Aorta (tissue), 5 donors: ENCODE results near the gene EIF3CL. TPM values are rescaled to one million over a fixed set of nuclear protein-coding genes. Genes with fewer than 3 reads are reported as not detected.
A peak's percentile ranks its signal among the peaks of the same experiment; 100 is the strongest.
"Not testable (repeated sequence)": the region's sequence is repeated elsewhere in the genome, so short reads cannot be mapped to it uniquely, and the experiment has no call there.

Source experiments
- ATAC-seq: fragments of 200-7000 bp; cut with Tn5 transposase; one replicate; pipeline ENCODE4 v1.9.1; 2022; ENCODE audit warnings: moderate library complexity; ENCODE audit not compliant: low FRiP score
- DNase-seq, 2 donors: peaks; one replicate each; pipeline ENCODE4 v3.0.0-alpha.2; 2020
- H3K27ac ChIP-seq, 2 donors: one replicate each; pipeline ENCODE4 v1.5.1; 2013; ENCODE audit warnings: low read length in 2 of 2, mild to moderate bottlenecking in 2 of 2, moderate library complexity in 2 of 2, control low read depth in 1 of 2, inconsistent platforms in 1 of 2, low read depth in 1 of 2
- H3K27me3 ChIP-seq, 2 donors: one replicate each; pipeline ENCODE4 v1.6.1; 2013; ENCODE audit warnings: control low read depth in 1 of 2, low read length in 1 of 2, mild to moderate bottlenecking in 1 of 2, moderate library complexity in 1 of 2; ENCODE audit not compliant: insufficient read depth in 2 of 2, control insufficient read depth in 1 of 2
- H3K36me3 ChIP-seq, 2 donors: one replicate each; pipeline ENCODE4 v1.6.1; 2013; ENCODE audit warnings: control low read depth in 1 of 2, low read length in 1 of 2, mild to moderate bottlenecking in 1 of 2; ENCODE audit not compliant: insufficient read depth in 2 of 2, control insufficient read depth in 1 of 2
- H3K4me1 ChIP-seq, 2 donors: one replicate each; pipeline ENCODE4 v1.6.1; 2013; ENCODE audit warnings: low read length in 2 of 2, control low read depth in 1 of 2, mild to moderate bottlenecking in 1 of 2, moderate library complexity in 1 of 2; ENCODE audit not compliant: insufficient read depth in 2 of 2, control insufficient read depth in 1 of 2
- H3K4me3 ChIP-seq, 2 donors: one replicate each; pipeline ENCODE4 v1.5.1; 2013; ENCODE audit warnings: low read length in 2 of 2, control low read depth in 1 of 2, mild to moderate bottlenecking in 1 of 2
- H3K9me3 ChIP-seq: one replicate; pipeline ENCODE4 v1.6.1; 2013; ENCODE audit warnings: mild to moderate bottlenecking, low read length; ENCODE audit not compliant: control insufficient read depth
- WGBS, 2 donors: extraction: QIAGEN DNeasy Blood & Tissue Kit; methylation state at CpG; one replicate each; pipeline ENCODE4 v1.1.7; 2013; 5-methylcytosine and 5-hydroxymethylcytosine counted together
- intact Hi-C, 2 donors: fragments of 100-400 bp; cut with DNase I; formaldehyde crosslinking; loops; one replicate each; pipeline versions ENCODE4 v1.14.2 to v1.15.0; 2022
- long read RNA-seq, 2 donors: library from polyadenylated mRNA; unstranded; transcript quantifications; one replicate each; pipeline ENCODE4 v2.0.0, GENCODE V29; 2020 to 2021
- polyA plus RNA-seq, 2 donors: library from polyadenylated mRNA; stranded (reverse); fragments of 200-250 nt; gene quantifications; one replicate each; pipeline ENCODE4 v1.2.3, GENCODE V29; 2013
- total RNA-seq, 2 donors: library from RNA; stranded (reverse); fragmentation: NEBNext Ultra II Directional; extraction: Animal tissue kit (Norgen Biotek cat#: 25700); gene quantifications; one replicate each; pipeline ENCODE4 v1.2.1, GENCODE V29; 2021
- donor health status: healthy with polysubstance abuse.
- donor health status: Bipolar disorder and iron deficiency.
- donor health status: DM: no; HTN: no; CAD: no.
- donor health status: DM: no; HTN: no; CAD: no.
- donor health status: DM: yes; HTN: yes; CAD: no.

The EIF3CL gene, protein sequence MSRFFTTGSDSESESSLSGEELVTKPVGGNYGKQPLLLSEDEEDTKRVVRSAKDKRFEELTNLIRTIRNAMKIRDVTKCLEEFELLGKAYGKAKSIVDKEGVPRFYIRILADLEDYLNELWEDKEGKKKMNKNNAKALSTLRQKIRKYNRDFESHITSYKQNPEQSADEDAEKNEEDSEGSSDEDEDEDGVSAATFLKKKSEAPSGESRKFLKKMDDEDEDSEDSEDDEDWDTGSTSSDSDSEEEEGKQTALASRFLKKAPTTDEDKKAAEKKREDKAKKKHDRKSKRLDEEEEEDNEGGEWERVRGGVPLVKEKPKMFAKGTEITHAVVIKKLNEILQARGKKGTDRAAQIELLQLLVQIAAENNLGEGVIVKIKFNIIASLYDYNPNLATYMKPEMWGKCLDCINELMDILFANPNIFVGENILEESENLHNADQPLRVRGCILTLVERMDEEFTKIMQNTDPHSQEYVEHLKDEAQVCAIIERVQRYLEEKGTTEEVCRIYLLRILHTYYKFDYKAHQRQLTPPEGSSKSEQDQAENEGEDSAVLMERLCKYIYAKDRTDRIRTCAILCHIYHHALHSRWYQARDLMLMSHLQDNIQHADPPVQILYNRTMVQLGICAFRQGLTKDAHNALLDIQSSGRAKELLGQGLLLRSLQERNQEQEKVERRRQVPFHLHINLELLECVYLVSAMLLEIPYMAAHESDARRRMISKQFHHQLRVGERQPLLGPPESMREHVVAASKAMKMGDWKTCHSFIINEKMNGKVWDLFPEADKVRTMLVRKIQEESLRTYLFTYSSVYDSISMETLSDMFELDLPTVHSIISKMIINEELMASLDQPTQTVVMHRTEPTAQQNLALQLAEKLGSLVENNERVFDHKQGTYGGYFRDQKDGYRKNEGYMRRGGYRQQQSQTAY
- total RNA-seq (10 to 100 TPM; 62.6 to 88.0 TPM), polyA plus RNA-seq (10 to 100 TPM; 40.7 to 41.6 TPM)
- long read RNA-seq, donor 1, transcript EIF3CL-201 (21 exons, 3,085 nt) = major isoform, 16 of 94 reads
- long read RNA-seq, donor 1, partial matches to known transcripts = 73 of 94 reads
- long read RNA-seq, donor 1, other reads (novel, unspliced or antisense) = 5 of 94 reads
- long read RNA-seq, donor 2, partial matches to known transcripts = 22 of 27 reads
- long read RNA-seq, donor 2, other reads (novel, unspliced or antisense) = 2 of 27 reads

DNA sequence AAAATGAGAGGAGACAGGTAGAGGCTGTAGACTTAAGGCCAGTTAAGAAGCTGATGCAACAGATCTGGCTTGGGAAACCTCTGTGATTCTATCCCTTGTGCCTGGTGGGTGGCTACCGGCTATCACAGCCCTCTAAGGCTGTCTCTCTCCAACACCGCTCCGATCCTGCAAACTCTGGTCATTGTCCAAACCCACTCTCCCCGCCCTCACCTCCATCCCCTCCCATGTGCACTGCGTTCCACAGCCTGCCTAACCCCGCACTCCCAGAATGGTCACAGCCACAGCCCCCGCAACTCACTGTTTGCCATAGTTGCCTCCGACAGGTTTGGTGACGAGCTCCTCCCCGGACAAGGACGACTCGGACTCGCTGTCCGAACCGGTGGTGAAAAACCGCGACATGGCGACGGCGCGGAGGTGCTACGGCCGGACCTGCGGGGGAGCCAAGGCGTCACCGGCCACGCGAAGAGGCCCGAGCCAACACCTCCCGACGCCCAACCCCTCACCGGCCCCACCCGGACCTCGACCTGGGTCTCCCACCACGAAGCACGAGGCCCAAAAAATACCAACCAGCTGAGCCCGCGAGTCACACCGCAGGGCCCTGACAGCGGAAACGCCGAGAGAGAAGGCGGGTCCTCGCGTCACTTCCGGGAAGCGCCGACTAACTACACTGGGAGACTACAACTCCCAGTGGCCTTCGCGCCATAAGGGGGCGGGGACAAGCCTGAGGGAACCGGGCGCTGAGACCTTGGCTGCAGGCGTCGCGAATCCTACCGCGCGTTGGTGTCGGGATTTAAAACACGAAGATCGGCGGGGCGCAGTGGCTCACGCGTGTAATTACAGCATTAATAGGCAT, at the start of gene EIF3CL:
Gene EIF3CL, minus strand, starts transcription at position 622 of the 853 bp plus-strand sequence. Its CDS starts 223 bp downstream, at position 399.
- peak; percentile 99 for ATAC-seq
- DNase-seq, H3K9me3 ChIP-seq, H3K27ac ChIP-seq, H3K36me3 ChIP-seq, H3K27me3 ChIP-seq, intact Hi-C loops, H3K4me3 ChIP-seq, H3K4me1 ChIP-seq: not testable (repeated sequence)
- no CpG with 5 or more reads among the region's 66 CpGs for WGBS, 2 donors

DNA sequence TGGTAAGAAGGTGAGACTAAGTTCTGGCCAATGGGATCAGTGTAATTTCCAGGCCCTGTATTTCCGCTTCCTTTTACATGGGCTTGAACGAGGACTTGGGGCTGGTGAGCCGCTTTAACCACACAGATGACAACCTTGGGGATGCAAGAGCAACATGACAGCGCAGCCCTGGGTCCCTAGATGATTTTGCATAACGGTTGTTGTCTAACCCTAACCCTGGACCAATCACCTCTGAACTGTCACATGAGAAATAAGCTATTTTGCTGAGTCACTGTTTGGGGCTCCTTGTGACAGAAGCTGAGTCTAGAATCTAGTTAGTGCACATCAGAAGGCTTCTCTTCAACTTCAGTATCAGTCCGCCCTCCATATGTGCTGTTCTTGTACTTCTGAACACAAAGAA, 43.4 kb upstream of the EIF3CL start:
- H3K4me1 ChIP-seq, intact Hi-C loops, ATAC-seq, H3K9me3 ChIP-seq, H3K4me3 ChIP-seq, DNase-seq, H3K27ac ChIP-seq, H3K27me3 ChIP-seq, H3K36me3 ChIP-seq: not testable (repeated sequence)
- WGBS, 2 donors = no CpG with 5 or more reads among the region's 6 CpGs

GRCh38 chr16:28446388-28446787, 42.7 kb upstream of the EIF3CL start:
- intact Hi-C loops = not testable (repeated sequence)

GRCh38 chr16:28443943-28444342, 40.3 kb upstream of the EIF3CL start:
- H3K4me3 ChIP-seq, H3K27me3 ChIP-seq, ATAC-seq, intact Hi-C loops, H3K27ac ChIP-seq, H3K4me1 ChIP-seq, H3K9me3 ChIP-seq, H3K36me3 ChIP-seq: not testable (repeated sequence)
- WGBS, 2 donors = 75 to 86% methylated on average over 3 of the region's 6 CpGs
- peak; percentile 7 to 59 for DNase-seq

More at GRCh38 chr16:28446388-28446787, 42.7 kb upstream of the EIF3CL start:
- H3K36me3 ChIP-seq, H3K4me3 ChIP-seq, ATAC-seq, H3K27me3 ChIP-seq, DNase-seq, H3K9me3 ChIP-seq, H3K4me1 ChIP-seq, H3K27ac ChIP-seq: not testable (repeated sequence)
- WGBS, 2 donors = no CpG with 5 or more reads among the region's 4 CpGs

GRCh38 chr16:28438899-28439298, 35.3 kb upstream of the EIF3CL start:
- H3K27me3 ChIP-seq, H3K4me3 ChIP-seq, H3K36me3 ChIP-seq, H3K4me1 ChIP-seq, H3K9me3 ChIP-seq, H3K27ac ChIP-seq, ATAC-seq, intact Hi-C loops: not testable (repeated sequence)
- DNase-seq = peak in 1 of 2 donors; percentile 20
- 76 to 91% methylated on average over 2 to 3 of the region's 6 CpGs for WGBS, 2 donors

GRCh38 chr16:28435340-28435739, 31.7 kb upstream of the EIF3CL start:
- 90 to 96% methylated on average over 7 to 22 of the region's 29 CpGs for WGBS, 2 donors
- H3K27ac ChIP-seq, intact Hi-C loops, H3K27me3 ChIP-seq, DNase-seq, ATAC-seq, H3K36me3 ChIP-seq, H3K9me3 ChIP-seq, H3K4me1 ChIP-seq, H3K4me3 ChIP-seq: not testable (repeated sequence)

DNA sequence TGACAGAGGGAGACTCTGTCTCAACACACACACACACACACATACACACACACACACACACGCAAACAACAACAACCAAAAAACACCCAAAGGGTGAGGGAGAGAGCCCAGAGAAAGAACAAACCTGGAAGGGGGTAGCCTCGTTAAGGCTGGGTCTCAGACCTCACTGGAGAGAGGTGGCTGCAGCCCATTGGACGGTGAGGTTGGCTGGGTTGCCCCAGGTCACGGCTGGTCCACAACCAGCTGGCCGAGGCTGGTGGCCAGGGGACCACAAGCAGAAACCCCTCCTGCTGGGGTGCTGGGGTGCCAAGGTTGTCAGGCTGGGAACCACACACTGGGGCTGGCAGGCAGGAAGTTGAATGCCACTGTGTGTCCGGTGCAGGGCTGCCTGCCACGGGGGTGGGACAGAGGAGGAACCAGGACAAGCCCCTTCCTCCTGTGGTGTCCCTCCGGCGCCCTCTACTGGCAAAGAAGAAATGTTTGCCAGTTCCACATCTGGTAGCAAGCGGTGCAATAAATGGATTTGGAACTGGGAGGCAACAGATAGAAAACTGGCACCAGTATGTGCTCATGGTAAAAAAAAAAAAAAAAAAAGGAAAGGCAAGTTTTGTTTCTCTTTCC, 22.5 kb upstream of the EIF3CL start:
- H3K27me3 ChIP-seq = not testable (repeated sequence)

More for the DNA sequence above, 22.5 kb upstream of the EIF3CL start:
- WGBS, 2 donors = 100% methylated on average over 1 of the region's 10 CpGs; no CpG with 5 or more reads in 1 of the 2 donors
- H3K27ac ChIP-seq, H3K4me1 ChIP-seq, DNase-seq, H3K36me3 ChIP-seq, H3K4me3 ChIP-seq, intact Hi-C loops, H3K9me3 ChIP-seq: not testable (repeated sequence)
- ATAC-seq = peak; percentile 97
